ENCODE measurements around the gene RGS14.

GRCh38 chr5:177410575-177410974 is 52.9 kb downstream of the RGS14 start:
- no peak for TF ChIP-seq CTCF (IDR thresholded peaks at IDR 0.05)
- no peak for TF ChIP-seq POLR2A (IDR thresholded peaks at IDR 0.05)

Measured in testis (tissue), 2 donors.